H1 (cell line): ENCODE measurements around the gene POU2AF3. TPM values are rescaled to one million over a fixed set of nuclear protein-coding genes. Genes with fewer than 3 reads are reported as not detected.

Experiments
- CTCF ChIA-PET: fragments of 300-600 bp; sonication (Branson Sonifier 250); formaldehyde crosslinking; loops from one replicate; lab custom pipeline; 2021; ENCODE audit not compliant: partially characterized antibody; lab: Charles Lee
- POLR2A ChIA-PET: fragments of 300-600 bp; sonication (Branson Sonifier 250); formaldehyde crosslinking; loops from one replicate; lab custom pipeline; 2021; ENCODE audit warnings: inconsistent platforms; ENCODE audit not compliant: partially characterized antibody; lab: Charles Lee
- DNase-seq, 2 experiments: peaks; one replicate each; pipeline versions ENCODE4 v3.0.0 to v3.0.0-alpha.2; 2010 to 2022; ENCODE audit warnings: low spot score in 2 of 2, low read depth in 1 of 2, mixed read lengths in 1 of 2
- FAIRE-seq: peaks from 2 replicates; lab custom pipeline; 2011; peaks lifted over from hg19 to GRCh38; lab: Jason Lieb, UNC
- H2AFZ ChIP-seq: 2 replicates; pipeline ENCODE4 v1.8.1; 2012; ENCODE audit warnings: low read length, inconsistent platforms
- H2AK5ac ChIP-seq: 2 replicates; pipeline ENCODE4 v1.6.1; 2013; ENCODE audit warnings: low read depth, low read length
- H2BK120ac ChIP-seq: replicated peaks from 2 replicates; pipeline ENCODE3; 2013; ENCODE audit warnings: low read depth, low read length, inconsistent platforms
- H2BK12ac ChIP-seq: 2 replicates; pipeline ENCODE4 v1.6.1; 2013; ENCODE audit warnings: low read depth, low read length
- H2BK15ac ChIP-seq: 2 replicates; pipeline ENCODE4 v1.6.1; 2013; ENCODE audit warnings: low read length
- H2BK20ac ChIP-seq: 2 replicates; pipeline ENCODE4 v1.6.1; 2013; ENCODE audit warnings: low read length
- H2BK5ac ChIP-seq: 2 replicates; pipeline ENCODE4 v1.6.1; 2013; ENCODE audit warnings: low read depth, low read length
- H3K14ac ChIP-seq: 2 replicates; pipeline ENCODE4 v1.6.1; 2013; ENCODE audit warnings: inconsistent platforms; ENCODE audit not compliant: insufficient read length
- H3K18ac ChIP-seq: 2 replicates; pipeline ENCODE4 v1.6.1; 2013; ENCODE audit warnings: low read length; ENCODE audit errors: extremely low read depth
- H3K23ac ChIP-seq: 2 replicates; pipeline ENCODE4 v1.6.1; 2013; ENCODE audit warnings: inconsistent platforms; ENCODE audit not compliant: insufficient read length
- H3K23me2 ChIP-seq: 2 replicates; pipeline ENCODE4 v1.6.1; 2013; ENCODE audit warnings: low read depth, low read length
- H3K27ac ChIP-seq: 2 replicates; pipeline ENCODE4 v1.6.1; 2011; ENCODE audit warnings: low read depth, low read length, inconsistent platforms
- H3K27me3 ChIP-seq, 4 experiments: replicated peaks in 1 of 4; 1 replicate in 1 of 4; 2 replicates in 3 of 4; pipeline versions ENCODE4 v1.6.1 to v1.8.1; 2011 to 2013; ENCODE audit warnings: low read length in 3 of 4, mild to moderate bottlenecking in 3 of 4, inconsistent platforms in 2 of 4, mixed read lengths in 2 of 4, moderate library complexity in 1 of 4; ENCODE audit not compliant: control insufficient read depth in 3 of 4, insufficient read depth in 3 of 4; ENCODE audit errors: extremely low read depth in 1 of 4
- H3K36me3 ChIP-seq, 4 experiments: 2 replicates each; pipeline versions ENCODE4 v1.6.1 to v1.8.1; 2011 to 2013; ENCODE audit warnings: mild to moderate bottlenecking in 4 of 4, low read length in 3 of 4, moderate library complexity in 2 of 4, control low read depth in 1 of 4, inconsistent platforms in 1 of 4; ENCODE audit not compliant: insufficient read depth in 4 of 4, control insufficient read depth in 2 of 4
- H3K4ac ChIP-seq: replicated peaks from 2 replicates; pipeline ENCODE3; 2013; ENCODE audit warnings: low read length, low read depth, mixed read lengths, inconsistent platforms; ENCODE audit not compliant: insufficient read length
- H3K4me1 ChIP-seq, 4 experiments: replicated peaks in 1 of 4; 1 replicate in 1 of 4; 2 replicates in 3 of 4; pipeline versions ENCODE4 v1.6.1 to v1.8.1; 2011 to 2013; ENCODE audit warnings: low read length in 3 of 4, inconsistent platforms in 2 of 4, mixed read lengths in 1 of 4; ENCODE audit not compliant: insufficient read depth in 4 of 4, control insufficient read depth in 3 of 4
- H3K4me2 ChIP-seq, 2 experiments: 2 replicates each; pipeline versions ENCODE4 v1.6.1 to v1.8.1; 2011 to 2013; ENCODE audit warnings: low read depth in 2 of 2, low read length in 2 of 2, control low read depth in 1 of 2, inconsistent platforms in 1 of 2, mild to moderate bottlenecking in 1 of 2; ENCODE audit not compliant: insufficient read depth in 1 of 2
- H3K4me3 ChIP-seq, 4 experiments: fragments of 200-600, 300-600 bp in 1 of 4; sonication (generic), shearing (Covaris generic), sonication (Bioruptor Twin) in 1 of 4; 2 replicates each; pipeline versions ENCODE4 v1.5.1 to v1.8.1; 2011 to 2016; ENCODE audit warnings: low read length in 4 of 4, low read depth in 3 of 4, control low read depth in 2 of 4, inconsistent platforms in 2 of 4, mild to moderate bottlenecking in 2 of 4, mixed read lengths in 1 of 4, moderate library complexity in 1 of 4; ENCODE audit not compliant: insufficient read depth in 2 of 4; ENCODE audit errors: extremely low read depth in 1 of 4
- H3K56ac ChIP-seq: replicated peaks from 2 replicates; pipeline ENCODE3; 2013; ENCODE audit warnings: low read depth, mild to moderate bottlenecking, mixed read lengths, low read length, inconsistent platforms; ENCODE audit not compliant: insufficient read length
- H3K79me1 ChIP-seq: 2 replicates; pipeline ENCODE4 v1.6.1; 2013; ENCODE audit warnings: low read depth, low read length, control low read depth
- H3K79me2 ChIP-seq, 2 experiments: 2 replicates each; pipeline versions ENCODE4 v1.6.1 to v1.8.1; 2012 to 2013; ENCODE audit warnings: low read length in 2 of 2, mild to moderate bottlenecking in 2 of 2, inconsistent platforms in 1 of 2; ENCODE audit not compliant: insufficient read depth in 2 of 2, control insufficient read depth in 1 of 2
- H3K9ac ChIP-seq, 4 experiments: replicated peaks in 1 of 4; 1 replicate in 1 of 4; 2 replicates in 3 of 4; pipeline versions ENCODE4 v1.6.1 to v1.8.1; 2011 to 2013; ENCODE audit warnings: low read depth in 3 of 4, low read length in 3 of 4, control low read depth in 2 of 4, mild to moderate bottlenecking in 2 of 4, moderate library complexity in 2 of 4, inconsistent platforms in 1 of 4; ENCODE audit errors: extremely low read depth in 1 of 4
- H3K9me3 ChIP-seq, 2 experiments: 2 replicates each; pipeline versions ENCODE4 v1.6.1 to v1.8.1; 2012 to 2013; ENCODE audit warnings: mild to moderate bottlenecking in 2 of 2, moderate library complexity in 2 of 2, control low read depth in 1 of 2, inconsistent platforms in 1 of 2, low read depth in 1 of 2, low read length in 1 of 2, mixed read lengths in 1 of 2; ENCODE audit not compliant: insufficient read depth in 2 of 2
- H4K20me1 ChIP-seq, 2 experiments: replicated peaks in 1 of 2; 2 replicates each; pipeline versions ENCODE3 to v1.8.1; 2011 to 2013; ENCODE audit warnings: inconsistent platforms in 2 of 2, low read length in 2 of 2, mild to moderate bottlenecking in 1 of 2; ENCODE audit not compliant: insufficient read depth in 2 of 2, control insufficient read depth in 1 of 2
- H4K5ac ChIP-seq: 2 replicates; pipeline ENCODE4 v1.6.1; 2013; ENCODE audit warnings: low read length, low read depth, mixed read lengths, inconsistent platforms; ENCODE audit not compliant: insufficient read length
- H4K8ac ChIP-seq: 2 replicates; pipeline ENCODE4 v1.8.0; 2013; ENCODE audit warnings: mild to moderate bottlenecking, moderate library complexity, low read length, inconsistent platforms; ENCODE audit not compliant: insufficient read depth; ENCODE audit errors: extremely low read depth
- H4K91ac ChIP-seq: replicated peaks from 2 replicates; pipeline ENCODE3; 2013; ENCODE audit warnings: low read length, mixed read lengths, inconsistent platforms; ENCODE audit not compliant: insufficient read length
- EP300 ChIP-seq, 2 experiments: IDR thresholded peaks; 1 replicate in 1 of 2; 2 replicates in 1 of 2; pipeline ENCODE4 v1.6.1; 2011 to 2012; ENCODE audit warnings: low read depth in 2 of 2, low read length in 2 of 2, mild to moderate bottlenecking in 2 of 2, borderline replicate concordance in 1 of 2, inconsistent platforms in 1 of 2, moderate library complexity in 1 of 2
- SIX5 ChIP-seq: IDR thresholded peaks from 2 replicates; pipeline ENCODE4 v1.6.1; 2011; ENCODE audit warnings: mild to moderate bottlenecking, low read depth, low read length
- WGBS, 2 experiments: shearing (Covaris generic) in 1 of 2; methylation state at CpG; one replicate each; pipeline versions ENCODE4 v1.1.6 to v1.1.7; 2013 to 2015; ENCODE audit warnings: low lambda C conversion rate in 2 of 2, mixed read lengths in 2 of 2, inconsistent platforms in 1 of 2, low coverage in 1 of 2, missing lambda C conversion rate in 1 of 2; ENCODE audit not compliant: insufficient replicate concordance in 2 of 2, insufficient coverage in 1 of 2, insufficient read length in 1 of 2; ENCODE audit errors: extremely low coverage in 1 of 2, missing lambda C conversion rate in 1 of 2; 5-methylcytosine and 5-hydroxymethylcytosine counted together
- polyA plus RNA-seq, 7 experiments: library from polyadenylated mRNA; depleted of rRNA in 3 of 7; stranded (reverse) in 5 of 7; unstranded in 2 of 7; fragments of >200 nt in 5 of 7; fragments of 200-250 nt in 2 of 7; gene quantifications; 1 replicate in 5 of 7; 2 replicates in 1 of 7; 4 replicates in 1 of 7; pipeline versions ENCODE4 v1.2.1 to v1.2.3, GENCODE V29; 2011 to 2013; ENCODE audit warnings: missing spikeins in 2 of 7, mixed read lengths in 2 of 7
- total RNA-seq: library from RNA; stranded (reverse); fragmentation: NEBNext Ultra II Directional; extraction: Animal tissue kit (Norgen Biotek cat#: 25700); gene quantifications from 2 replicates; pipeline ENCODE4 v1.2.1, GENCODE V29; 2021

POU2AF3 gene
- total and polyA plus RNA-seq, 2 of the 8 experiments (the other 6 are each of a cell fraction or from before 2014, with no cell fraction given): 1.2 to 5.7 TPM

DNA sequence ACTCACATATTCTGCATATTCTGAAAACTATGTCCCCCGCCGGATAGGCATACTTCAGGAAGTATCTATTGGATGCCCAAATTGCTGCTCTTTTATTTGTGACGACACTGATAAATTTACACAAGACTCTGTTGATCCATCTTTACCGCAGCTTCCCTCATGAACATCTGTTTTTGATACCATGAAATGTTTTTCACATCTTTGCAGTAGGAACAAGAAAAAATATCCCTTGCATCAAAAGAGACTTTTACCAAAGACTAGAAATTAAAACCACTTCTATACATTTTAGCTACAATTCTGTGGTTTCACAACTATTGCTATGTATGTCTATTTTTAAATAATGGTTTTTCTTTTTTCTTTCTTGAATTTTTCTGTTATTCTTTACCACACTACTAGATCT, 37.5 kb upstream of the POU2AF3 start:
- no peak overlapping the region for H4K91ac ChIP-seq
- CTCF ChIA-PET: interaction anchor here (0.8 kb wide), 1 partner anchor 546 kb away, joined by 3 read pairs; no protein-coding TSS in a partner anchor
- no peak overlapping the region for H3K23ac ChIP-seq

More for the DNA sequence above, 37.5 kb upstream of the POU2AF3 start:
- Histone ChIP-seq H3K27ac (no peak overlapping the region), H3K14ac (no peak overlapping the region), H3K79me2 (no peaks in the 10 kb centered on the region), H4K20me1 (no peaks in the 10 kb centered on the region), H3K36me3 (no peaks in the 10 kb centered on the region), H3K79me1 (no peaks in the 10 kb centered on the region), H3K56ac (no peak overlapping the region), H3K9me3 (no peaks in the 10 kb centered on the region), H3K27me3 (no peaks in the 10 kb centered on the region), H2BK15ac (no peak overlapping the region), H3K23me2 (no peaks in the 10 kb centered on the region), H2BK120ac (no peak overlapping the region), H3K4me1 (no peaks in the 10 kb centered on the region), H2BK12ac (no peak overlapping the region), H2BK20ac (no peak overlapping the region), H2BK5ac (no peak overlapping the region), H3K4ac (no peak overlapping the region), H2AFZ (no peak overlapping the region), H4K8ac (no peak overlapping the region), H3K9ac (no peak overlapping the region), H3K4me3 (no peak overlapping the region)
- no peak for FAIRE-seq
- POLR2A ChIA-PET: no interaction called here
- WGBS, 2 experiments: 94% methylated on average over 4 of the region's 4 CpGs; no CpG with 5 or more reads in 1 of the 2 experiments
- DNase-seq: no peak
- TF ChIP-seq SIX5 (no peak), EP300 (IDR thresholded peaks at IDR 0.05; ENCODE audit: borderline replicate concordance in 1 of 2, low read depth in 2 of 2, low read length in 2 of 2) (no peak)
- TF ChIP-seq, all 59 proteins: peak for 0
- H4K5ac ChIP-seq: no peak overlapping the region
- no peak overlapping the region for H3K18ac ChIP-seq
- H2AK5ac ChIP-seq: no peak overlapping the region
- H3K4me2 ChIP-seq: no peak overlapping the region
